Testis (tissue), 3 donors: ENCODE results near the gene MINDY3. TPM values are rescaled to one million over a fixed set of nuclear protein-coding genes. Genes with fewer than 3 reads are reported as not detected.
"Not testable (repeated sequence)": the region's sequence is repeated elsewhere in the genome, so short reads cannot be mapped to it uniquely, and the experiment has no call there.

Experiments
- DNase-seq: peaks from one replicate; pipeline ENCODE4 v3.0.0-alpha.2; 2019
- H3K27ac ChIP-seq, 2 donors: fragments of 200-600 bp; sonication (generic); one replicate each; pipeline ENCODE4 v1.5.1; 2019
- H3K27me3 ChIP-seq: fragments of 200-600 bp; sonication (generic); one replicate; pipeline ENCODE4 v1.5.1; 2019
- H3K36me3 ChIP-seq: fragments of 200-600 bp; sonication (generic); one replicate; pipeline ENCODE4 v1.5.1; 2017; ENCODE audit warnings: low read depth; ENCODE audit errors: missing control alignments
- H3K4me1 ChIP-seq: fragments of 200-600 bp; sonication (generic); one replicate; pipeline ENCODE4 v1.5.1; 2019
- H3K4me3 ChIP-seq, 2 donors: fragments of 200-600 bp; sonication (generic); one replicate each; pipeline ENCODE4 v1.5.1; 2017 to 2019
- H3K9me3 ChIP-seq: fragments of 200-600 bp; sonication (generic); one replicate; pipeline ENCODE4 v1.5.1; 2017
- CTCF ChIP-seq, 3 experiments: fragments of 450-650 bp in 2 of 3; fragments of 200-600 bp in 1 of 3; sonication (generic) in 1 of 3; IDR thresholded peaks; one replicate each; pipeline ENCODE4 v1.5.1; 2016 to 2019; ENCODE audit warnings: antibody characterized with exemption in 3 of 3, mild to moderate bottlenecking in 2 of 3, moderate library complexity in 1 of 3
- POLR2A ChIP-seq: fragments of 450-650 bp; IDR thresholded peaks from one replicate; pipeline ENCODE4 v1.6.1; 2017; ENCODE audit warnings: antibody characterized with exemption, mild to moderate bottlenecking, moderate library complexity
- WGBS, 2 donors: methylation state at CpG; one replicate each; pipeline ENCODE4 v1.1.5; 2018; 5-methylcytosine and 5-hydroxymethylcytosine counted together
- intact Hi-C: fragments of 100-400 bp; cut with DNase I; formaldehyde crosslinking; loops from one replicate; pipeline ENCODE4 v1.15.1; 2023; ENCODE audit warnings: low total_unique reads
- polyA plus RNA-seq: library from polyadenylated mRNA; stranded (reverse); fragments of 350-450 nt; fragmentation: Illumina TruSeq; extraction: RNeasy Lipid Tissue Mini Kit (QIAGEN cat#74804); gene quantifications from one replicate; pipeline ENCODE4 v1.2.3, GENCODE V29; 2014; ENCODE audit warnings: low read depth, low replicate concordance; ENCODE audit not compliant: insufficient read depth
- total RNA-seq, 2 donors: library from RNA; depleted of rRNA; stranded (reverse); fragments of >200 nt; gene quantifications; one replicate each; pipeline ENCODE4 v1.2.3, GENCODE V29; 2016

Gene MINDY3
- total and polyA plus RNA-seq, 3 donors from 2014 or later: 33.9 to 39.8 (median 39.6) TPM

GRCh38 chr10:15852111-15852557 lies 8.2 kb downstream of the MINDY3 start:
- peaks cover 4% of the 10 kb centered on the region for H3K4me1 ChIP-seq
- intact Hi-C loops: no loop called here
- H3K36me3 ChIP-seq: no peaks in the 10 kb centered on the region
- DNase-seq: no peak
- H3K27me3 ChIP-seq: no peaks in the 10 kb centered on the region
- no peak overlapping the region for H3K4me3 ChIP-seq
- H3K27ac ChIP-seq: no peak overlapping the region
- no peak for TF ChIP-seq CTCF (IDR thresholded peaks at IDR 0.05)
- TF ChIP-seq POLR2A: no peak
- H3K9me3 ChIP-seq: no peaks in the 10 kb centered on the region
- WGBS, 2 donors: 67 to 79% methylated on average over 2 of the region's 2 CpGs

DNA sequence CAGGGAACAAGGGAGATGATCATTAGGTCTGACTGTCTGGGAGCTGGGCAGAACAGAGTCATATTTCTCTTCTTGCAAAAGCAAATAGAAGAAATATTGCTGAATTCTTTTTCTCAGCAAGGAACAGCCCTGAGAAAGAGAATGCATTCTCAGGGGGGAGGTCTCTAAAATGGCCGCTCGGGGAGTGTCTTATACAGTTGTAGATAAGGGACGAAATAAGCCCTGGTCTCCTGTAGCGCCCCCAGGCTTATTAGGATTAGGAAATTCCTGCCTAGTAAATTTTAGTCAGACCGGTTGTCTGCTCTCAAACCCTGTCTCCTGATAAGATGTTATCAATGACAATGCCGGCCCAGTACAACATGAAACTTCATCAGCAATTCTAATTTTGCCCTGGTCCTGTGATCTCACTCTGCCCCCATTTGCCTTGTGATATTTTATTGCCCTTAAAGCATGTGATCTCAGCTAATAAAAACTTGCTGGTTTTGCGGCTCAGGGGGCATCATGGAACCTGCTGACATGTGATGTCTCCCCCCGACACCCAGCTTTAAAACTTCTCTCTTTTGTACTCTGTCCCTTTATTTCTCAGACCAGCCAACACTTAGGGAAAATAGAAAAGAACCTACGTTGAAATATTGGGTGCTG lies 9.8 kb downstream of the MINDY3 start:
- H3K4me3 ChIP-seq, H3K27ac ChIP-seq, H3K9me3 ChIP-seq, intact Hi-C loops, H3K36me3 ChIP-seq, H3K27me3 ChIP-seq, H3K4me1 ChIP-seq, DNase-seq: not testable (repeated sequence)
- 90 to 91% methylated on average over 9 of the region's 9 CpGs for WGBS, 2 donors

- no peaks in the 10 kb centered on the region for H3K36me3 ChIP-seq
- H3K9me3 ChIP-seq: no peaks in the 10 kb centered on the region
- 84 to 88% methylated on average over 4 of the region's 4 CpGs for WGBS, 2 donors
- intact Hi-C loops: no loop called here
- H3K27me3 ChIP-seq: no peaks in the 10 kb centered on the region
- H3K4me1 ChIP-seq: no peaks in the 10 kb centered on the region
- no peak for TF ChIP-seq CTCF (IDR thresholded peaks at IDR 0.05)
- TF ChIP-seq POLR2A: no peak
- no peak for DNase-seq
- H3K4me3 ChIP-seq: no peak overlapping the region
- no peak overlapping the region for H3K27ac ChIP-seq
Observed at GRCh38 chr10:15849316-15849715, 11.0 kb downstream of the MINDY3 start.

GRCh38 chr10:15847481-15847880 lies 12.8 kb downstream of the MINDY3 start:
- Histone ChIP-seq H3K36me3 (no peaks in the 10 kb centered on the region), H3K4me3 (no peak overlapping the region), H3K27ac (no peak overlapping the region), H3K9me3 (no peaks in the 10 kb centered on the region), H3K4me1 (no peaks in the 10 kb centered on the region), H3K27me3 (no peaks in the 10 kb centered on the region)
- no peak for TF ChIP-seq POLR2A
- no peak for TF ChIP-seq CTCF (IDR thresholded peaks at IDR 0.05)
- 87 to 95% methylated on average over 4 of the region's 4 CpGs for WGBS, 2 donors
- intact Hi-C loops: no loop called here
- no peak for DNase-seq

- no peaks in the 10 kb centered on the region for H3K27me3 ChIP-seq
- intact Hi-C loops: no loop called here
- DNase-seq: no peak
- H3K36me3 ChIP-seq: no peaks in the 10 kb centered on the region
- no peaks in the 10 kb centered on the region for H3K4me1 ChIP-seq
- no peak for TF ChIP-seq CTCF (IDR thresholded peaks at IDR 0.05)
- TF ChIP-seq POLR2A: no peak
- no peak overlapping the region for H3K4me3 ChIP-seq
- H3K27ac ChIP-seq: no peak overlapping the region
- H3K9me3 ChIP-seq: no peaks in the 10 kb centered on the region
Observed at GRCh38 chr10:15844517-15844916, 15.8 kb downstream of the MINDY3 start.
